HuH-7.5 (cell line): Measurements from ENCODE around the gene NTN5.
"Not testable (repeated sequence)": the region's sequence is repeated elsewhere in the genome, so short reads cannot be mapped to it uniquely, and the experiment has no call there.

Source experiments
- DNase-seq: peaks from one replicate; pipeline ENCODE4 v3.0.0; 2011; ENCODE audit warnings: low spot score

Gene NTN5

GRCh38 chr19:48669903-48670668 lies 2.7 kb downstream of the NTN5 start:
- no peak for DNase-seq

- DNase-seq: no peak
Observed at GRCh38 chr19:48668761-48669160, 4.1 kb downstream of the NTN5 start.

- no peak for DNase-seq
Observed at GRCh38 chr19:48668332-48668731, 4.5 kb downstream of the NTN5 start.

GRCh38 chr19:48665786-48666185 lies 7.0 kb downstream of the NTN5 start:
- no peak for DNase-seq

- no peak for DNase-seq
Observed at GRCh38 chr19:48664476-48664875, 8.3 kb downstream of the NTN5 start.

GRCh38 chr19:48663667-48664066 lies 9.2 kb downstream of the NTN5 start:
- no peak for DNase-seq

GRCh38 chr19:48661711-48662090 lies 11.1 kb downstream of the NTN5 start:
- DNase-seq: no peak

GRCh38 chr19:48660852-48661710 lies 11.7 kb downstream of the NTN5 start:
- peak; percentile 71 for DNase-seq

GRCh38 chr19:48659768-48660167 lies 13.0 kb downstream of the NTN5 start:
- no peak for DNase-seq

GRCh38 chr19:48658483-48658882 lies 14.3 kb downstream of the NTN5 start:
- no peak for DNase-seq

- not testable (repeated sequence) for DNase-seq
Observed at GRCh38 chr19:48657828-48658227, 15.0 kb downstream of the NTN5 start.

GRCh38 chr19:48656840-48657474 lies 15.9 kb downstream of the NTN5 start:
- DNase-seq: no peak

GRCh38 chr19:48654299-48655059 lies 18.3 kb downstream of the NTN5 start:
- DNase-seq: no peak

- DNase-seq: no peak
Observed at GRCh38 chr19:48651683-48652048, 21.2 kb downstream of the NTN5 start.

- no peak for DNase-seq
Observed at GRCh38 chr19:48650974-48651682, 21.7 kb downstream of the NTN5 start.

- no peak for DNase-seq
Observed at GRCh38 chr19:48648134-48648533, 24.7 kb downstream of the NTN5 start.

GRCh38 chr19:48646722-48647216 lies 26.0 kb downstream of the NTN5 start:
- DNase-seq: no peak

GRCh38 chr19:48646001-48646721 lies 26.7 kb downstream of the NTN5 start, which contains the start of gene CA11:
TSS of gene CA11 (minus strand) at chr19:48646187. CDS start at chr19:48645632, 555 bp downstream.
- DNase-seq: peak; percentile 96

- no peak for DNase-seq
Observed at GRCh38 chr19:48645620-48646000, 27.2 kb downstream of the NTN5 start.

- DNase-seq: no peak
Observed at GRCh38 chr19:48644839-48645619, 27.8 kb downstream of the NTN5 start.
